NOMO-1 treated with DMSO at 0.1 percent for 48 hours (cell line): ENCODE measurements around the gene APOD.
"Not testable (repeated sequence)": the region's sequence is repeated elsewhere in the genome, so short reads cannot be mapped to it uniquely, and the experiment has no call there.

Experiments used
- DNase-seq: peaks from one replicate; lab custom pipeline; 2025; ENCODE audit not compliant: unreplicated experiment; lab: John Stamatoyannopoulos, UW

Gene APOD

DNA sequence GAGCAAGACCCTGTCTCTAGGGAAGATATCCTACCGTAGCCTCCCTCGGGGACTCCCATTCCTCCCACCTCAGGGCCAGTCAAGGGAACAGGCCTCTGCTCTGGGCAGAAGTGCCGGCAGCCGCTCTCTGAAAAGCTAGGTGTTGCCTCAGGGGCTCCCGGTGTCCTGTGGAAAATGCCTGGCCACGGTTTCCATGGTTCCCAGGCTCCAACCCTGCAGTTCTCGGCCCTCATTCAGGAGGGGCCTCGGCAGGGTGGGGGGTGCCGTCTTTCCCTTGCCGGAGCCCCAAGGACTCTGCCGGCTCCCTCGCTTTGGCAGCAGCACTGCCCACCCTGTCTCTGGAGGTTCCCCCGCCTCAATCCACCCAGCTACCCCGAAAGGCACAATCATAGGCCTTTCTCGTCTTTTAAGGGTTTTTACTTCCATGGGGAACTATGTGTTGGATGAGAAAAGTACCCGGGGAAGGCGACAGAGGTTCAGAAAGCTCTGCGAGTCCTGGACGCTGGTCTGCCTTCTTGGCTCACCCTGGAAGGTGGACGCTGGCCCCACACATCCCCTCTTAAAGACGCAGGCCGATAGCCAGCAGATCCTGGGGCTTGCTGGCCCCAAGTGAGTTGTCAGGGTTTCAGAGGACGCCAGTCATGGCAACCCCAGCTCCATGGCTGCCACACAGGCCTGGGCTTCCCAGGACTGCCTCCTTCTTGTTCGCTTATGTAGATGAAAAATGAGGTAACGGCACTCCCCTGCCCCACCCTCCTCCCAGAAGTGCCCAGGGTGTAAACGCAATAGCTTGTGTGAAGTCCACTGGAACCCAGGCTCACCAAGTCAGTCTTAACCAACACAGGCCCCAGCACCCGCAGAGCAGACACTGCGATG lies 34.3 kb upstream of the APOD start:
- DNase-seq = not testable (repeated sequence)

DNA sequence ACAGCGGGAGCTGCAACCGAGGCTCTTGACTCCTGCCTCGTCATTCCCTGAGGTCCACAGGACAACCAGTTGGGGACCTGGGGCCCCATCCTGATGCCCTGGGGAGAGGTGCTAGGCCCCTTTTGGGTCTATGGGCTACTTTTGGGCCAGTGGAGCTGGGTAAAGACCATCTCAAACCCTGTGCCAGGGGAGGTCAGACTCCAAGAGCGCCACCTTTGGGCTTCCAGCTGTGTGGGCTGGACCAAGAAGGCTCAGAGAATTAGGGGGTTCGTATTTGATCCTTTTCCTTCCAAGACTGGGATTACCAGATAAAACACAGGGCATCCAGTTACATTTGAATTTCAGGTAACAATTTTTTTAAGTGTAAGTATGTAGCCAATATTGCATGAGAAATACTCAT lies 33.4 kb upstream of the APOD start:
- not testable (repeated sequence) for DNase-seq

GRCh38 chr3:195616681-195617080 lies 32.9 kb upstream of the APOD start:
- no peak for DNase-seq

DNA sequence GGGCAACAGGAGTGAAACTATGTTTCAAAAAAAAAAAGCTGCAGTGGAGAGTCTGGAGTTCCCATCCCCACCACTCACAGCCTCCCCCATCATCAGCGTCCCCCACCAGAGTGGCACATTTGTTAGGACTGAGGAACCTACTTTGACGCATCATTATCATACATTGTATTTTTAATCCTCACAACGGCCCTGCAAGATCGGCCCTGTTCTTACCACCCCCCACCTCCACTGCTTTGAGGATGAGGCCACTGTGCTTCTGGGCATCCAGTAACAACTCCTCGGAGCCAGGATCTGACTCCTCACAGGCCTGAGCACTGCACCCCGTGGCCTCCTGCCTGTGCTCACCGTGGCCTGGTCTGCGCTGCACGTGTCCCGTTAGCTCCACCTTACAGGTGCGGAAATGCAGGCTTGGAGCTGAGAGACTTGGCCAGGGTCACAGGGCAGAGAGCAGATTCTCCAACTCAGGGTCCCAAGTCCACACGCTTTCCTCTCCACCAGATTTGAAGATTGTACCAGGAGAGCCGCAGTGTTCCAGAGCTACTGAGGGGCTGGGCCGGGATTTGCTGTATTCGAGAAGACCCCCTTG lies 32.3 kb upstream of the APOD start:
- not testable (repeated sequence) for DNase-seq

GRCh38 chr3:195614672-195615504 lies 31.1 kb upstream of the APOD start:
- DNase-seq = not testable (repeated sequence)

GRCh38 chr3:195613468-195614069 lies 29.8 kb upstream of the APOD start:
- DNase-seq = no peak

DNA sequence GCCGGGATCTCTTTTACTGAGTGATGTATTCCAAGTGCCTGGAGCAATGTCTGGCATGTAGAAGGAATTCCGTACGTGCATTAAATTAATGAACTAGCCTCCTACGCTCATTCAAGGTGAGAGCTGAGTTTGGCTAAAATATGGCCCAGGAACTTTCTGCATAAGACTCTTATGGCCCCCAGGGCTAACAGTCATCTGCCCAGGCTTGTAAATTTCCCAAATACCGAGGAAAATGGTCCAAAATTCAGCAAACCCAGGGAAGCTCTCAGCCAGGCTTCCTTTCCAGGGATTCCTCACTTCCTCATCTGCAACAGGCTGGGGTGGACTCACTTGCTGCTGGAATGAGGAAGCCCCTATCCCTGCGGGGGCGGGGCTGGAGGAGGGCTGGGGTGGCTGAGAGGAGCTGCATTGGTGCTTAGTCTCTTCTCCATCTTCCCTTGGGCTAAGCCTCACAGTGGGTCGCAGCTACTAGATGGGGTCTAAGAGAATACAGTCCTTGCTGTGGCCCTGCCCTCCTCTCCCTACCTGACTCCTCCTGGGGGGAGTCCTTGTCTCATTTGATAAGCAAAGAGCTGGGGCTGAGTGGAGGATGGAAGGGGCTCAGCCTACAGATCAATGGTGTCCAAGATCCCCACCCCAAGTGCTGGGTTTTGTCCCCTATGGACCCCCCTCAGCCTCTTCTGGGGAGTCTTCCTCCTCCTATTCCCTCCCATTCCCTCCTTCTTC lies 28.5 kb upstream of the APOD start:
- peak; percentile 1 for DNase-seq

DNA sequence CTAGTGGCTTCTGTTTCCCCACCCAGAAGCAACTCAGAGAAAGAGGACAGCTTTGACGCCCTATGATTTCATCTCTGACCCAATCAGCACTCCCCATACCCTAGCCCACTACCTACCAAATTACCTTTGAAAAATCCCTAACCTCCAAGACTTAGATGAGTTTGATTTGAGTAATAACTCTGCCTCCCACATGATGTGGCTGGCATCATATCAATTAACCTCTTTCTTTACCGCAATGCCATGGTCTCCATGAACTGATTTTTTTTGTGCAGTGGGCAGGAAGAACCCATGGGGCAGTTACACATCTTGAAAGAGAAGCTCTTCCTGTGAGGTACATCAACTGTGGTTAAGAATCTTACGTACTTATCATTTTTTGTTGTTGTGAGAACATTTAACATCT lies 25.5 kb upstream of the APOD start:
- no peak for DNase-seq

- not testable (repeated sequence) for DNase-seq
Observed at GRCh38 chr3:195601785-195602184, 18.0 kb upstream of the APOD start.

- no peak for DNase-seq
Observed at GRCh38 chr3:195601382-195601781, 17.6 kb upstream of the APOD start.

GRCh38 chr3:195599926-195600325 lies 16.2 kb upstream of the APOD start:
- not testable (repeated sequence) for DNase-seq

- not testable (repeated sequence) for DNase-seq
Observed at GRCh38 chr3:195599516-195599915, 15.8 kb upstream of the APOD start.

GRCh38 chr3:195597848-195598247 lies 14.1 kb upstream of the APOD start:
- DNase-seq = no peak

GRCh38 chr3:195597229-195597628 lies 13.5 kb upstream of the APOD start:
- no peak for DNase-seq

DNA sequence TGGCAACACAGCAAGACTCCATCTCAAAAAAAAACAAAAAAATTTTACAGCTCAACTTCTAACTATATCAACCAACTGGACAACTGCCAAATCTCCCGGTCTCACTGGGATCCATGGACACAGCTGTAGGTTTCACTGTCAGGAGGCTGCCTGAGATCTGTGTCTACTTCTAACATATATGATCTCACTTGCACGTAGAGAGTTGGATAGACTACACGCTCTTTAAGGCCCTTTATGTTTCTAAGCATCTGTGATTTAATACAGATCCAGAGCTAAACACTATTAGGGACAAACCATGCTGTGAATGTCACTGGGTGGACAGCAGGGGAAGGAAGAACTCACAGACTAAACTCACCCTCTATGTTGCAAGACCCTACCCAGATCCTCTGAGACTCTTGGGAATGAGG lies 13.0 kb upstream of the APOD start:
- no peak for DNase-seq

DNA sequence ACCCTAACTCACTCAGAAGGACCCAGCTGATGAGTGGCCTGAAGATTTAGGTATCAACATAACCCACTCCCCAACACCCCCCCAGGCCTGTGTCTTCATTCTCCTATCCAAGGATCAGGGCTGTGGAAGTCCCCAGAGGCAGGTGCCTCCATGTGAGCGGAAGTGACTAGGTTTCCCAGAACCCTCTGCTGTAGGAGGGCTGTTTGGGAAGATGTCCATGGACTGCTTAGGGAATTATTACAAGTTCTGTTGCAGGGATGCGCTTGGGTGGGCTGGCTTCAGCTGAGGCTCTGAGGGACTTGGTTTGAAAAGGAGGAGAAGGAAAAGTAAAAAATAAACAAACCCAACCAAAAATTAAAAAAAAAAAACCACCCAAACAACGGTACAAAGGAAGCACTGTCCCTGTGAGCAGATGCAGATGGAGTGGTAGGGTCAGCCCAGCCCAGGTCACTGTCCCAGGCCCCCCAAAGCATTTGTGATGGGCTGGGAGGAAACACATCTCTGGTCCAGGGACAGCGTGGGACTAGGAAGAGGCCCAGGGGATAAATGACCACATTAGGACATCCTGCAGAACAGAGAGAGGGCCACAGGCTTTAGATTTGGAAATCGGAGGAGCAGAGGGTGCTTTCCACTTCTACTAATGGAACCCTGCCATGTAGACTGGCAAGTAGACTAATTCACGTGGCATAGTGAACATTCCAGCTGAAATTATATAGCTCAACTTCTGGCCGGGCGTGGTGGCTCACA lies 12.2 kb upstream of the APOD start:
- no peak for DNase-seq

DNA sequence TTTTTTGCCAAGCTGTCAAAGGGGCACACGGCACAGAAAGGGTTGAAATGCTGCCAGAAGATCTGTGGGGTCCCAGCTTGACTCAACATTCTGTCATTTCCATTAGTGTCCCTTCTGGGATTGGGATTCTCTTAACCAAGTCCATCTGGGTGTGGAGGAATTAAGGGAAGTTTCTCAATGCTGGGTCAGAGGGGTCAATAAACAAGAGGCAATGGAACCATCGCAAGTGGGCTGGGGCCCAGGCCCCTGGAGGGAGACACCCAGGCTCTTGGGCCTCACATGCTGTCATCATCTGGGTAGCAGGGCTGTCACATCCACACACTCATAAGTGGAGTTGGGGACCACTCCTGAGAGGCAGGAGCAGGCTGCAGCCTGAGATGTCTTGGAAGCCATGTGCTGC lies 8.1 kb upstream of the APOD start:
- no peak for DNase-seq

DNA sequence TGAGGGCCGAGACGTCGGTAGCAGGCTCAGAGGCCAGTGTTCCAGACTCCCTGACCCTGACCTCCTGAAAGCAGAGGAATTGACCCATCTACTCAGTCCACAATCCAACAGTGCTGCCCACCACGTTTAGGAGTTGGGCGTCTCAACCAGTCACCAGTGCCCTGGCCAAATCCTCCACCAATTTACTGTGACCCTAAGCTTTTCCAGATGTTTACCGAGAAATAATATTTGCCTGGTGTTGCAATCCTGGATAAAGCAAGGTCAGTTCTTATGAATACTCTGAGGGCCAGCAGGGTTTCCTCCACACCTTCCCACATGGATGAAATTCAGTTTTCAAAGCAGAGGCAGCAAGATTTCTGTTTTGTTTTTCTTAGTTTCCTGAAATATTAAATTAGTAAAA lies 7.5 kb upstream of the APOD start:
- no peak for DNase-seq

DNA sequence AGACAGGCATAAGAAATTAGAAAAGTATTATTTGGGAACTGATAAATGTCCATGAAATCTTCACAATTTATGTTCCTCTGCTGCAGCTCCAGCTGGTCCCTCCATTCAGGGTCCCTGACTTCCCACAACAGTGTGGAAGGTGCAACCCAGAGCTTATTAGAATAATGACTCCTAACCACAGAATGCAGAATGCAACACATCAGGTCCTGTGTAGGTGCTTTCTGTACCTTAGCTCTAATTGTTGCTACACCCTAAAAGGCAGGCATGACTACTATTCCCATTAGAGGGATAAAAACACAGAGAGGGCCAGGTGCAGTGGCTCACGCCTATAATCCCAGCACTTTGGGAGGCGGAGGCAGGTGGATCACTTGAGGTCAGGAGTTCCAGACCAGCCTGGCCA lies 6.6 kb upstream of the APOD start:
- not testable (repeated sequence) for DNase-seq

- not testable (repeated sequence) for DNase-seq
Observed at GRCh38 chr3:195589796-195590195, 6.1 kb upstream of the APOD start.
